ENCODE results near the gene KRCC1. TPM values are rescaled to one million over a fixed set of nuclear protein-coding genes. Genes with fewer than 3 reads are reported as not detected.

Gene KRCC1
- total RNA-seq, 8 experiments from 2014 or later, result 11.6 to 27.6 (median 18.3) TPM

- Histone ChIP-seq H3K27ac (no peak overlapping the region), H3K4me3 (no peak overlapping the region), H3K4me1 (replicated peaks in 1 of 2) (peaks cover 8% of the 10 kb centered on the region in 2 donors)
- WGBS, 10 experiments, result 10 to 100% (median 67%) methylated on average over 1 of the region's 1 CpG; no CpG with 5 or more reads in 3 of the 10 experiments
- in situ Hi-C loops (cut with MboI; ENCODE audit: low pct_unique_long_range_greater_than_20kb in 2 of 9, low sequenced_read_pairs in 9 of 9, unreplicated experiment in 9 of 9), result loop anchor here in 3 of 9 experiments (10.0 to 25.0 kb wide), 3 partner anchors 75 to 92 kb away; partner anchors contain the start of gene THNSL2 (in 1 of the 3)
- no peak for ATAC-seq (replicated peaks in 6 of 8)
Measured at GRCh38 chr2:88070055-88070454, 14.5 kb upstream of the KRCC1 start.

- Histone ChIP-seq H3K4me1 (replicated peaks in 1 of 2) (peaks cover 8% of the 10 kb centered on the region in 2 donors), H3K4me3 (no peak overlapping the region), H3K27ac (no peak overlapping the region)
- in situ Hi-C loops (cut with MboI; ENCODE audit: low pct_unique_long_range_greater_than_20kb in 2 of 9, low sequenced_read_pairs in 9 of 9, unreplicated experiment in 9 of 9), result loop anchor here in 1 of 9 experiments (25.0 kb wide), 1 partner anchor 93 kb away; the partner anchor contains the start of gene THNSL2
- no peak for ATAC-seq (replicated peaks in 6 of 8)
Measured at GRCh38 chr2:88069117-88069516, 13.5 kb upstream of the KRCC1 start.

- no peak for ATAC-seq (replicated peaks in 6 of 8)
- 0 to 100% (median 75%) methylated on average over 1 to 2 of the region's 2 CpGs; no CpG with 5 or more reads in 4 of the 10 experiments for WGBS, 10 experiments
- Histone ChIP-seq H3K4me1 (replicated peaks in 1 of 2) (peaks cover 8% of the 10 kb centered on the region in 2 donors), H3K4me3 (no peak overlapping the region), H3K27ac (no peak overlapping the region)
- in situ Hi-C loops (cut with MboI; ENCODE audit: low pct_unique_long_range_greater_than_20kb in 2 of 9, low sequenced_read_pairs in 9 of 9, unreplicated experiment in 9 of 9), result loop anchor here in 1 of 9 experiments (25.0 kb wide), 1 partner anchor 94 kb away; the partner anchor contains the start of gene THNSL2
Measured at GRCh38 chr2:88068044-88068443, 12.5 kb upstream of the KRCC1 start.

GRCh38 chr2:88067598-88067997, 12.0 kb upstream of the KRCC1 start, which contains the start of gene SMYD1:
Gene SMYD1 (plus strand): TSS chr2:88067825. CDS start chr2:88067865, 40 bp downstream.
- H3K27ac ChIP-seq, result no peak within 1 kb of the TSS
- H3K4me1 ChIP-seq (replicated peaks in 1 of 2), result peaks cover 8% of the 10 kb centered on the region in 2 donors
- in situ Hi-C loops (cut with MboI; ENCODE audit: low pct_unique_long_range_greater_than_20kb in 2 of 9, low sequenced_read_pairs in 9 of 9, unreplicated experiment in 9 of 9), result loop anchor here in 1 of 9 experiments (25.0 kb wide), 1 partner anchor 95 kb away; the partner anchor contains the start of gene THNSL2
- no peak within 1 kb of the TSS for H3K4me3 ChIP-seq
- 51 to 100% (median 57%) methylated on average over 1 to 8 of the region's 8 CpGs; no CpG with 5 or more reads in 3 of the 10 experiments for WGBS, 10 experiments
- ATAC-seq (replicated peaks in 6 of 8), result no peak

GRCh38 chr2:88067189-88067588, 11.6 kb upstream of the KRCC1 start:
- in situ Hi-C loops (cut with MboI; ENCODE audit: low pct_unique_long_range_greater_than_20kb in 2 of 9, low sequenced_read_pairs in 9 of 9, unreplicated experiment in 9 of 9), result loop anchor here in 1 of 9 experiments (25.0 kb wide), 1 partner anchor 95 kb away; the partner anchor contains the start of gene THNSL2
- Histone ChIP-seq H3K4me1 (replicated peaks in 1 of 2) (peaks cover 8% of the 10 kb centered on the region in 2 donors), H3K4me3 (no peak overlapping the region), H3K27ac (no peak overlapping the region)
- no peak for ATAC-seq (replicated peaks in 6 of 8)
- 63 to 100% (median 90%) methylated on average over 1 to 5 of the region's 5 CpGs; no CpG with 5 or more reads in 2 of the 10 experiments for WGBS, 10 experiments

GRCh38 chr2:88066543-88066942, 11.0 kb upstream of the KRCC1 start:
- ATAC-seq (replicated peaks in 6 of 8), result no peak
- in situ Hi-C loops (cut with MboI; ENCODE audit: low pct_unique_long_range_greater_than_20kb in 2 of 9, low sequenced_read_pairs in 9 of 9, unreplicated experiment in 9 of 9), result loop anchor here in 1 of 9 experiments (25.0 kb wide), 1 partner anchor 96 kb away; the partner anchor contains the start of gene THNSL2
- WGBS, 10 experiments, result 20 to 100% (median 63%) methylated on average over 1 to 3 of the region's 4 CpGs; no CpG with 5 or more reads in 3 of the 10 experiments
- H3K27ac ChIP-seq, result no peak overlapping the region
- H3K4me3 ChIP-seq, result no peak overlapping the region
- H3K4me1 ChIP-seq (replicated peaks in 1 of 2), result peaks cover 8% of the 10 kb centered on the region in 2 donors

GRCh38 chr2:88061295-88061694, 5.7 kb upstream of the KRCC1 start:
- in situ Hi-C loops (cut with MboI; ENCODE audit: low pct_unique_long_range_greater_than_20kb in 2 of 9, low sequenced_read_pairs in 9 of 9, unreplicated experiment in 9 of 9), result loop anchor here in 1 of 9 experiments (25.0 kb wide), 1 partner anchor 101 kb away; the partner anchor contains the start of gene THNSL2
- Histone ChIP-seq H3K4me1 (replicated peaks in 1 of 2) (peaks cover under 1 to 5% of the 10 kb centered on the region in 2 donors), H3K4me3 (no peak overlapping the region), H3K27ac (no peak overlapping the region)
- no peak for ATAC-seq (replicated peaks in 6 of 8)
- 40 to 100% (median 93%) methylated on average over 1 to 2 of the region's 3 CpGs; no CpG with 5 or more reads in 3 of the 10 experiments for WGBS, 10 experiments

- Histone ChIP-seq H3K4me3 (no peak overlapping the region), H3K27ac (no peak overlapping the region), H3K4me1 (replicated peaks in 1 of 2) (peaks cover 4 to 9% of the 10 kb centered on the region in 2 donors)
- in situ Hi-C loops (cut with MboI; ENCODE audit: low pct_unique_long_range_greater_than_20kb in 2 of 9, low sequenced_read_pairs in 9 of 9, unreplicated experiment in 9 of 9), result loop anchor here in 1 of 9 experiments (25.0 kb wide), 1 partner anchor 101 kb away; the partner anchor contains the start of gene THNSL2
- 29 to 100% (median 63%) methylated on average over 1 to 2 of the region's 2 CpGs; no CpG with 5 or more reads in 6 of the 10 experiments for WGBS, 10 experiments
- ATAC-seq (replicated peaks in 6 of 8), result no peak
Measured at GRCh38 chr2:88060907-88061275, 5.3 kb upstream of the KRCC1 start.

- in situ Hi-C loops (cut with MboI; ENCODE audit: low pct_unique_long_range_greater_than_20kb in 2 of 9, low sequenced_read_pairs in 9 of 9, unreplicated experiment in 9 of 9), result loop anchor here in 2 of 9 experiments (10.0 to 25.0 kb wide), 2 partner anchors 102 to 105 kb away; partner anchors contain the start of gene THNSL2 (in 1 of the 2)
Measured at GRCh38 chr2:88059979-88060906, 4.7 kb upstream of the KRCC1 start.

GRCh38 chr2:88058191-88058590, 2.6 kb upstream of the KRCC1 start:
- Histone ChIP-seq H3K4me1 (replicated peaks in 1 of 2) (peaks cover 13 to 19% of the 10 kb centered on the region in 2 donors), H3K4me3 (no peak overlapping the region), H3K27ac (no peak overlapping the region)
- in situ Hi-C loops (cut with MboI; ENCODE audit: low pct_unique_long_range_greater_than_20kb in 2 of 9, low sequenced_read_pairs in 9 of 9, unreplicated experiment in 9 of 9), result loop anchor here in 2 of 9 experiments (10.0 to 25.0 kb wide), 2 partner anchors 104 to 107 kb away; partner anchors contain the start of gene THNSL2 (in 1 of the 2)
- 70 to 100% (median 89%) methylated on average over 1 to 5 of the region's 5 CpGs for WGBS, 10 experiments
- no peak for ATAC-seq (replicated peaks in 6 of 8)

More at GRCh38 chr2:88059979-88060906, 4.7 kb upstream of the KRCC1 start:
- peak in 4 of 8 experiments; percentile 6 to 15 (median 10) for ATAC-seq (replicated peaks in 6 of 8)
- Histone ChIP-seq H3K27ac (no peak overlapping the region), H3K4me1 (replicated peaks in 1 of 2) (peaks cover 4 to 9% of the 10 kb centered on the region in 2 donors), H3K4me3 (no peak overlapping the region)
- 38 to 100% (median 66%) methylated on average over 1 to 4 of the region's 5 CpGs; no CpG with 5 or more reads in 2 of the 10 experiments for WGBS, 10 experiments

GRCh38 chr2:88057437-88057844, 1.9 kb upstream of the KRCC1 start:
- 53 to 100% (median 83%) methylated on average over 1 to 4 of the region's 4 CpGs for WGBS, 10 experiments
- in situ Hi-C loops (cut with MboI; ENCODE audit: low pct_unique_long_range_greater_than_20kb in 2 of 9, low sequenced_read_pairs in 9 of 9, unreplicated experiment in 9 of 9), result loop anchor here in 2 of 9 experiments (10.0 to 25.0 kb wide), 2 partner anchors 105 to 107 kb away; partner anchors contain the start of gene THNSL2 (in 1 of the 2)
- Histone ChIP-seq H3K4me3 (no peak overlapping the region), H3K27ac (no peak overlapping the region), H3K4me1 (replicated peaks in 1 of 2) (peaks cover 13 to 19% of the 10 kb centered on the region in 2 donors)
- no peak for ATAC-seq (replicated peaks in 6 of 8)

- 17 to 46% (median 26%) methylated on average over 1 to 12 of the region's 25 CpGs; no CpG with 5 or more reads in 3 of the 10 experiments for WGBS, 10 experiments
- ATAC-seq (replicated peaks in 6 of 8), result peak; percentile 2 to 20 (median 12)
- in situ Hi-C loops (cut with MboI; ENCODE audit: low pct_unique_long_range_greater_than_20kb in 2 of 9, low sequenced_read_pairs in 9 of 9, unreplicated experiment in 9 of 9), result loop anchor here in 2 of 9 experiments (10.0 to 25.0 kb wide), 2 partner anchors 107 to 110 kb away; partner anchors contain the start of gene THNSL2 (in 1 of the 2)
Measured at GRCh38 chr2:88054782-88055370, 707 bp downstream of the KRCC1 start.

More at GRCh38 chr2:88054782-88055370, 707 bp downstream of the KRCC1 start:
- Histone ChIP-seq H3K27ac (peak overlapping the region; percentile 92 to 94), H3K4me1 (replicated peaks in 1 of 2) (peaks cover 13 to 19% of the 10 kb centered on the region in 2 donors), H3K4me3 (peak overlapping the region; percentile 69 to 92 (median 86))
